OCI-LY3 (cell line): Measurements from ENCODE around the gene CFD.

Source experiments
- H2AFZ ChIP-seq: fragments of 200-600, 300-600 bp; shearing (Covaris generic); 2 replicates; pipeline ENCODE4 v1.6.0; 2014; ENCODE audit warnings: antibody characterized with exemption, low read depth, low read length
- H3K27ac ChIP-seq: fragments of 200-600, 300-600 bp; sonication (generic); 2 replicates; pipeline ENCODE4 v1.5.1; 2014; ENCODE audit warnings: mild to moderate bottlenecking, low read length, moderate library complexity, mixed read lengths
- H3K27me3 ChIP-seq: fragments of 200-600, 300-600 bp; sonication (generic); 2 replicates; pipeline ENCODE4 v1.6.1; 2014; ENCODE audit warnings: low read depth, low read length, mixed read lengths
- H3K36me3 ChIP-seq: fragments of 200-600, 300-600 bp; sonication (generic); replicated peaks from 2 replicates; pipeline ENCODE3; 2014; ENCODE audit warnings: low read depth, low read length, mixed read lengths
- H3K4me1 ChIP-seq: fragments of 300-600, 200-600 bp; sonication (generic); 2 replicates; pipeline ENCODE4 v1.6.1; 2014; ENCODE audit warnings: low read length, mixed read lengths
- H3K4me2 ChIP-seq: fragments of 200-600, 300-600 bp; sonication (generic); 2 replicates; pipeline ENCODE4 v1.6.1; 2014; ENCODE audit warnings: low read length, mixed read lengths
- H3K4me3 ChIP-seq: fragments of 300-600, 200-600 bp; sonication (generic); 2 replicates; pipeline ENCODE4 v1.5.1; 2014; ENCODE audit warnings: antibody characterized with exemption, mild to moderate bottlenecking, low read length, moderate library complexity
- H3K79me2 ChIP-seq: fragments of 300-600, 200-600 bp; shearing (Covaris generic); 2 replicates; pipeline ENCODE4 v1.6.1; 2014; ENCODE audit warnings: mild to moderate bottlenecking, low read length, mixed read lengths
- H3K9ac ChIP-seq: fragments of 300-600, 200-600 bp; shearing (Covaris generic); 2 replicates; pipeline ENCODE4 v1.6.0; 2014; ENCODE audit warnings: mild to moderate bottlenecking, low read length, moderate library complexity
- H3K9me3 ChIP-seq: fragments of 200-600, 300-600 bp; shearing (Covaris generic); 2 replicates; pipeline ENCODE4 v1.6.1; 2014; ENCODE audit warnings: low read length, mixed read lengths; ENCODE audit not compliant: insufficient read depth
- H4K20me1 ChIP-seq: fragments of 200-600, 300-600 bp; sonication (generic); 2 replicates; pipeline ENCODE4 v1.6.1; 2016; ENCODE audit warnings: low read length, mixed read lengths; ENCODE audit not compliant: insufficient read depth
- CTCF ChIP-seq: fragments of 200-600, 300-600 bp; sonication (generic); IDR thresholded peaks from 2 replicates; pipeline ENCODE4 v1.5.1; 2014; ENCODE audit warnings: antibody characterized with exemption, low read length, low read depth
- EZH2phosphoT487 ChIP-seq: fragments of 200-600 bp; shearing (Covaris generic); IDR thresholded peaks from 2 replicates; pipeline ENCODE4 v1.6.1; 2018; ENCODE audit warnings: antibody characterized with exemption, mixed run types, low read depth

CFD gene

GRCh38 chr19:858868-859843, at the start of gene CFD:
Gene CFD, plus strand, starts transcription at chr19:859664. Its CDS starts 26 bp downstream, at chr19:859690.
- no peak within 1 kb of the TSS for H3K4me3 ChIP-seq
- no peaks in the 10 kb centered on the region for H3K9me3 ChIP-seq
- no peak within 1 kb of the TSS for H3K4me2 ChIP-seq
- no peaks in the 10 kb centered on the region for H4K20me1 ChIP-seq
- no peak within 1 kb of the TSS for H2AFZ ChIP-seq
- TF ChIP-seq EZH2phosphoT487 (no peak), CTCF (no peak)
- H3K9ac ChIP-seq, result no peak within 1 kb of the TSS
- peaks cover 9% of the 10 kb centered on the region for H3K4me1 ChIP-seq
- H3K27ac ChIP-seq, result no peak within 1 kb of the TSS
- no peaks in the 10 kb centered on the region for H3K27me3 ChIP-seq
- H3K79me2 ChIP-seq, result no peaks in the 10 kb centered on the region
- H3K36me3 ChIP-seq, result no peaks in the 10 kb centered on the region

GRCh38 chr19:810077-810855, 49.2 kb upstream of the CFD start:
- Histone ChIP-seq H3K27ac (no peak overlapping the region), H3K9ac (no peak overlapping the region), H3K4me3 (no peak overlapping the region), H3K27me3 (no peaks in the 10 kb centered on the region), H3K4me1 (no peaks in the 10 kb centered on the region), H3K4me2 (no peak overlapping the region), H3K36me3 (peaks cover 91% of the 10 kb centered on the region), H4K20me1 (peaks cover 63% of the 10 kb centered on the region), H3K9me3 (no peaks in the 10 kb centered on the region), H2AFZ (no peak overlapping the region), H3K79me2 (peaks cover 42% of the 10 kb centered on the region)
- TF ChIP-seq CTCF (no peak), EZH2phosphoT487 (no peak)

- H3K4me2 ChIP-seq, result no peak overlapping the region
- no peaks in the 10 kb centered on the region for H3K27me3 ChIP-seq
- H3K9ac ChIP-seq, result no peak overlapping the region
- peaks cover 35% of the 10 kb centered on the region for H3K79me2 ChIP-seq
- no peak for TF ChIP-seq CTCF
- TF ChIP-seq EZH2phosphoT487, result no peak
- H3K9me3 ChIP-seq, result no peaks in the 10 kb centered on the region
- H2AFZ ChIP-seq, result no peak overlapping the region
- no peak overlapping the region for H3K27ac ChIP-seq
- H3K36me3 ChIP-seq, result peaks cover 90% of the 10 kb centered on the region
- no peak overlapping the region for H3K4me3 ChIP-seq
- peaks cover 56% of the 10 kb centered on the region for H4K20me1 ChIP-seq
- H3K4me1 ChIP-seq, result no peaks in the 10 kb centered on the region
These were observed 48.5 kb upstream of the CFD start for GRCh38 chr19:810883-811489.
